ENCODE results near the gene MYRIP.

The MYRIP gene

DNA sequence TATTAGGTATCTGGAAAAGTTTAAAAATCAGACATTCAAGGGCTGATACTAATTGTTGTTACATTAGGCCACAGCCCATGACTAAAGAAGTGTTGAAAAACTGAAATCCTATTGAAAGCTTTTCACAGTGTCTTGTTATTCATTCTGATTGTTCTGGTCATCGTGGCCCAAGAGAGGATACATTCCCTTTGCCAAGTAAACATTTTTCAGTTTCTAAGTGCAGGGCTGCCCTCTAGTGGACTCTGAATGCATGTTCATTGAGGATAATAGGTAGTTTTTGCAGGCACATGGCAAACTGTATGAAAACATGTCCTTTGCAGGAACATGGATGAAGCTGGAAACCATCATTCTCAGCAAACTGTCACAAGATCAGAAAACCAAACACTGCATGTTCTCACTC is 181.1 kb downstream of the MYRIP start:
- Histone ChIP-seq H2AFZ (ENCODE audit: low read depth, low read length, severe bottlenecking) (no peak overlapping the region), H3K79me2 (ENCODE audit: insufficient read depth, low read length) (no peaks in the 10 kb centered on the region), H3F3A (ENCODE audit: insufficient read depth) (no peaks in the 10 kb centered on the region), H3K27me3 (ENCODE audit: low read length) (no peaks in the 10 kb centered on the region), H3K4me3 (ENCODE audit: insufficient read depth, low read length, poor library complexity, severe bottlenecking) (no peak overlapping the region), H3K4me2 (ENCODE audit: low read depth, low read length, poor library complexity, severe bottlenecking) (no peak overlapping the region), H3K9me2 (replicated peaks; ENCODE audit: insufficient read depth, low read length) (no peaks in the 10 kb centered on the region), H3K27ac (ENCODE audit: low read depth, low read length) (no peak overlapping the region), H3K9ac (ENCODE audit: low read length) (no peak overlapping the region), H3K36me3 (ENCODE audit: low read length) (no peaks in the 10 kb centered on the region), H4K20me1 (ENCODE audit: low read depth, low read length) (no peaks in the 10 kb centered on the region), H3K9me3 (ENCODE audit: insufficient read depth, low read length) (no peaks in the 10 kb centered on the region)
- TF ChIP-seq, protein P1, sequence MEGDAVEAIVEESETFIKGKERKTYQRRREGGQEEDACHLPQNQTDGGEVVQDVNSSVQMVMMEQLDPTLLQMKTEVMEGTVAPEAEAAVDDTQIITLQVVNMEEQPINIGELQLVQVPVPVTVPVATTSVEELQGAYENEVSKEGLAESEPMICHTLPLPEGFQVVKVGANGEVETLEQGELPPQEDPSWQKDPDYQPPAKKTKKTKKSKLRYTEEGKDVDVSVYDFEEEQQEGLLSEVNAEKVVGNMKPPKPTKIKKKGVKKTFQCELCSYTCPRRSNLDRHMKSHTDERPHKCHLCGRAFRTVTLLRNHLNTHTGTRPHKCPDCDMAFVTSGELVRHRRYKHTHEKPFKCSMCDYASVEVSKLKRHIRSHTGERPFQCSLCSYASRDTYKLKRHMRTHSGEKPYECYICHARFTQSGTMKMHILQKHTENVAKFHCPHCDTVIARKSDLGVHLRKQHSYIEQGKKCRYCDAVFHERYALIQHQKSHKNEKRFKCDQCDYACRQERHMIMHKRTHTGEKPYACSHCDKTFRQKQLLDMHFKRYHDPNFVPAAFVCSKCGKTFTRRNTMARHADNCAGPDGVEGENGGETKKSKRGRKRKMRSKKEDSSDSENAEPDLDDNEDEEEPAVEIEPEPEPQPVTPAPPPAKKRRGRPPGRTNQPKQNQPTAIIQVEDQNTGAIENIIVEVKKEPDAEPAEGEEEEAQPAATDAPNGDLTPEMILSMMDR (IDR thresholded peaks at IDR 0.05; ENCODE audit: insufficient read depth, low read length, poor library complexity, severe bottlenecking), result peak; percentile 54
- no peak for TF ChIP-seq EZH2phosphoT487 (conservative IDR thresholded peaks at IDR 0.05; ENCODE audit: low read length)

- Histone ChIP-seq H3F3A (ENCODE audit: insufficient read depth) (no peaks in the 10 kb centered on the region), H3K79me2 (ENCODE audit: insufficient read depth, low read length) (no peaks in the 10 kb centered on the region), H3K4me2 (ENCODE audit: low read depth, low read length, poor library complexity, severe bottlenecking) (no peak overlapping the region), H3K9me2 (replicated peaks; ENCODE audit: insufficient read depth, low read length) (no peaks in the 10 kb centered on the region), H3K27ac (ENCODE audit: low read depth, low read length) (no peak overlapping the region), H3K9ac (ENCODE audit: low read length) (no peak overlapping the region), H3K4me3 (ENCODE audit: insufficient read depth, low read length, poor library complexity, severe bottlenecking) (no peak overlapping the region), H3K36me3 (ENCODE audit: low read length) (no peaks in the 10 kb centered on the region), H3K27me3 (ENCODE audit: low read length) (no peaks in the 10 kb centered on the region), H4K20me1 (ENCODE audit: low read depth, low read length) (no peaks in the 10 kb centered on the region), H2AFZ (ENCODE audit: low read depth, low read length, severe bottlenecking) (no peak overlapping the region), H3K9me3 (ENCODE audit: insufficient read depth, low read length) (no peaks in the 10 kb centered on the region)
- TF ChIP-seq, protein P1 (IDR thresholded peaks at IDR 0.05; ENCODE audit: insufficient read depth, low read length, poor library complexity, severe bottlenecking), result no peak
- no peak for TF ChIP-seq EZH2phosphoT487 (conservative IDR thresholded peaks at IDR 0.05; ENCODE audit: low read length)
Observed at GRCh38 chr3:40008796-40009195, 199.4 kb downstream of the MYRIP start.

GRCh38 chr3:40009991-40010390 is 200.6 kb downstream of the MYRIP start:
- Histone ChIP-seq H3K4me3 (ENCODE audit: insufficient read depth, low read length, poor library complexity, severe bottlenecking) (no peak overlapping the region), H2AFZ (ENCODE audit: low read depth, low read length, severe bottlenecking) (no peak overlapping the region), H3K27ac (ENCODE audit: low read depth, low read length) (no peak overlapping the region), H3K9ac (ENCODE audit: low read length) (no peak overlapping the region), H3K36me3 (ENCODE audit: low read length) (no peaks in the 10 kb centered on the region), H3K79me2 (ENCODE audit: insufficient read depth, low read length) (no peaks in the 10 kb centered on the region), H3K4me2 (ENCODE audit: low read depth, low read length, poor library complexity, severe bottlenecking) (no peak overlapping the region), H3K27me3 (ENCODE audit: low read length) (no peaks in the 10 kb centered on the region), H3F3A (ENCODE audit: insufficient read depth) (no peaks in the 10 kb centered on the region), H3K9me3 (ENCODE audit: insufficient read depth, low read length) (no peaks in the 10 kb centered on the region), H3K9me2 (replicated peaks; ENCODE audit: insufficient read depth, low read length) (no peaks in the 10 kb centered on the region), H4K20me1 (ENCODE audit: low read depth, low read length) (no peaks in the 10 kb centered on the region)
- no peak for TF ChIP-seq EZH2phosphoT487 (conservative IDR thresholded peaks at IDR 0.05; ENCODE audit: low read length)
- TF ChIP-seq, protein P1 (IDR thresholded peaks at IDR 0.05; ENCODE audit: insufficient read depth, low read length, poor library complexity, severe bottlenecking), result no peak

Measured in SU-DHL-6 (cell line).